ENCODE data around the gene LIG1. TPM values are rescaled to one million over a fixed set of nuclear protein-coding genes. Genes with fewer than 3 reads are reported as not detected.

Gene LIG1
- polyA plus RNA-seq, 3 donors from 2014 or later: 13.1 to 26.0 (median 17.3) TPM

Other genes starting within 250 kb of the LIG1 start
- gene BSPH1, start 178.2 kb downstream of the LIG1 start, polyA plus RNA-seq: not detected
- gene ELSPBP1, start 175.7 kb downstream of the LIG1 start, polyA plus RNA-seq: not detected
- under 1 TPM in 1 of 3 donors, not detected in 2; 0.69 TPM for gene CABP5, start 126.3 kb downstream of the LIG1 start, polyA plus RNA-seq
- gene PLA2G4C, start 59.5 kb downstream of the LIG1 start, polyA plus RNA-seq: under 1 TPM in 1 of 3 donors, not detected in 2; 0.37 TPM
- 1 to 10 TPM in 1 of 3 donors, under 1 TPM in 1, not detected in 1; 0.54 to 1.3 TPM for gene ZSWIM9, start 336 bp upstream of the LIG1 start, polyA plus RNA-seq
- gene CARD8, start 85.6 kb upstream of the LIG1 start, polyA plus RNA-seq: 100 to 1,000 TPM in 1 of 3 donors, 10 to 100 TPM in 2; 74.2 to 109 (median 86.3) TPM
- 1 to 10 TPM in 1 of 3 donors, under 1 TPM in 1, not detected in 1; 0.22 to 2.1 TPM for gene ZNF114, start 99.7 kb upstream of the LIG1 start, polyA plus RNA-seq
- gene EMP3, start 155.2 kb upstream of the LIG1 start, polyA plus RNA-seq: 1,000 to 10,000 TPM in 2 of 3 donors, 100 to 1,000 TPM in 1; 994 to 1,311 (median 1,000) TPM
- 1 to 10 TPM; 2.8 to 6.3 (median 3.1) TPM for gene TMEM143, start 193.6 kb upstream of the LIG1 start, polyA plus RNA-seq
- not detected for gene SYNGR4, start 194.0 kb upstream of the LIG1 start, polyA plus RNA-seq
- 10 to 100 TPM; 14.8 to 30.5 (median 20.2) TPM for gene KDELR1, start 221.2 kb upstream of the LIG1 start, polyA plus RNA-seq
- gene GRIN2D, start 223.3 kb upstream of the LIG1 start, polyA plus RNA-seq: not detected

All from immature natural killer cell (primary cell).